Duodenal mucosa (tissue), 2 donors: ENCODE data around the gene GSS.

ENCODE experiments used
- H3K27ac ChIP-seq: one replicate; pipeline ENCODE4 v1.7.0; 2013; ENCODE audit warnings: low read depth, low read length
- H3K27me3 ChIP-seq, 2 donors: one replicate each; pipeline ENCODE4 v1.7.0; 2013; ENCODE audit warnings: low read length in 2 of 2, control low read depth in 1 of 2; ENCODE audit not compliant: insufficient read depth in 2 of 2, control insufficient read depth in 1 of 2
- H3K36me3 ChIP-seq, 2 donors: one replicate each; pipeline ENCODE4 v1.7.0; 2013; ENCODE audit warnings: low read length in 2 of 2, control low read depth in 1 of 2; ENCODE audit not compliant: insufficient read depth in 2 of 2, control insufficient read depth in 1 of 2
- H3K4me1 ChIP-seq, 2 donors: one replicate each; pipeline ENCODE4 v1.7.0; 2013; ENCODE audit warnings: low read length in 2 of 2, control low read depth in 1 of 2; ENCODE audit not compliant: insufficient read depth in 2 of 2, control insufficient read depth in 1 of 2
- H3K4me3 ChIP-seq, 2 donors: one replicate each; pipeline ENCODE4 v1.7.0; 2013; ENCODE audit warnings: low read length in 2 of 2, low read depth in 1 of 2
- H3K9ac ChIP-seq, 2 donors: one replicate each; pipeline ENCODE4 v1.7.0; 2013; ENCODE audit warnings: low read length in 2 of 2, low read depth in 1 of 2
- H3K9me3 ChIP-seq, 2 donors: one replicate each; pipeline ENCODE4 v1.7.0; 2013; ENCODE audit warnings: low read length in 2 of 2, control low read depth in 1 of 2; ENCODE audit not compliant: control insufficient read depth in 1 of 2

The GSS gene

DNA sequence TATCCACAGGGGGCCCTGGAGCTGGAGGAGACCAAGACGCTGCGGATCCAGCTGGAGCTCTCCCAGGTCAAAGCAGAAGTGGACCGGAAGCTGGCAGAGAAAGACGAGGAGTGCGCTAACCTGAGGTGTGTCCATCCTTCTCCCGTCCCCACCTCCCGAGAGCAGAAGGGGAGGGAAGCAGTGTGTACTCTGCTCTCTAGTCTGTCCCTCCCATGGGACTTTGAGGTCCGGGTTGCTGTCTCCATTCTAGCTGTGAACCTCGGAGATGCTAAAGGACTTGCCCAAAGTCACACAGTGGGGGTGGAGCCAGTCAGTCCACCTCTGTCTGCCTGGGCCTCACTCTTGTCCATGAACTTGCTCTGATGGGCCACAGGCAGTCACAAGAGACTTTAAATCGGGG lies 44.2 kb upstream of the GSS start:
- no peaks in the 10 kb centered on the region for H3K27me3 ChIP-seq
- H3K9ac ChIP-seq, result no peak overlapping the region
- H3K27ac ChIP-seq, result no peak overlapping the region
- no peaks in the 10 kb centered on the region for H3K9me3 ChIP-seq
- no peak overlapping the region for H3K4me3 ChIP-seq
- H3K36me3 ChIP-seq, result peaks cover 50 to 85% of the 10 kb centered on the region in 2 donors
- H3K4me1 ChIP-seq, result peaks cover 16 to 19% of the 10 kb centered on the region in 2 donors

DNA sequence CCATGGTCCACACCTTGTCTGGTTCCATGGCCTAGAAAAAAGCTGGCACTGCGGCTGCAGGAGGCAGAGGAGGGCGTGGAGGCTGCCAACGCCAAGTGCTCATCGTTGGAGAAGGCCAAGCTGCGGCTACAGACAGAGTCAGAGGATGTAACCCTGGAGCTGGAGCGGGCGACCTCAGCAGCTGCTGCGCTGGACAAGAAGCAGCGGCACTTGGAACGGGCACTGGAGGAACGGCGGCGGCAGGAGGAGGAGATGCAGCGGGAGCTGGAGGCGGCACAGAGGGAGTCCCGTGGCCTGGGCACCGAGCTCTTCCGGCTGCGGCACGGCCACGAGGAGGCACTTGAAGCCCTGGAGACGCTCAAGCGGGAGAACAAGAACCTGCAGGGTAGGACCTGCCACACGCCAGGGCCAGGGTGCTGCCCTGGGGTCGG lies 43.4 kb upstream of the GSS start:
- H3K9ac ChIP-seq, result no peak overlapping the region
- H3K27me3 ChIP-seq, result no peaks in the 10 kb centered on the region
- no peak overlapping the region for H3K4me3 ChIP-seq
- H3K36me3 ChIP-seq, result peaks cover 43 to 83% of the 10 kb centered on the region in 2 donors
- no peaks in the 10 kb centered on the region for H3K9me3 ChIP-seq
- peaks cover 23 to 26% of the 10 kb centered on the region in 2 donors for H3K4me1 ChIP-seq
- H3K27ac ChIP-seq, result no peak overlapping the region

DNA sequence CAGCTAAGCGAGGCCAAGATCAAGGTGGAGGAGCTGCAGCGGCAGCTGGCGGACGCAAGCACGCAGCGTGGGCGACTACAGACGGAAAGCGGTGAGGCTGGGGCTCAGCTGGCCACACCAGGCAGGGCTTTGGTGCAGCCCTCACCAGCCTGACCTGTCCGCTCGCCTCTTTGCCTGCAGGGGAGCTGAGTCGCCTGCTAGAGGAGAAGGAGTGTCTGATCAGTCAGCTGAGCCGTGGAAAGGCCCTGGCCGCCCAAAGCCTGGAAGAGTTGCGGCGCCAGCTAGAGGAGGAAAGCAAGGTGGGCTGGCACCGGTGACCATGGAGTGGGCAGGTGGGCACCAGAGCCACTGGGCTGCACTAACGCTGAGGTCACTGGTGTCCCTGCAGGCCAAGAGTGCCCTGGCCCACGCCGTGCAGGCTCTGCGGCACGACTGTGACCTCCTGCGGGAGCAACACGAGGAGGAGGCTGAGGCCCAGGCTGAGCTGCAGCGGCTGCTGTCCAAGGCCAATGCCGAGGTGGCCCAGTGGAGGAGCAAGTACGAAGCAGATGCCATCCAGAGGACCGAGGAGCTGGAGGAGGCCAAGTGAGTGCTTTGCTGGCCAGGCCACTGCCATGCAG lies 42.8 kb upstream of the GSS start:
- Histone ChIP-seq H3K9ac (no peak overlapping the region), H3K9me3 (no peaks in the 10 kb centered on the region), H3K36me3 (peaks cover 42 to 81% of the 10 kb centered on the region in 2 donors), H3K27me3 (no peaks in the 10 kb centered on the region), H3K4me3 (no peak overlapping the region), H3K4me1 (peaks cover 28% of the 10 kb centered on the region in 2 donors), H3K27ac (no peak overlapping the region)

DNA sequence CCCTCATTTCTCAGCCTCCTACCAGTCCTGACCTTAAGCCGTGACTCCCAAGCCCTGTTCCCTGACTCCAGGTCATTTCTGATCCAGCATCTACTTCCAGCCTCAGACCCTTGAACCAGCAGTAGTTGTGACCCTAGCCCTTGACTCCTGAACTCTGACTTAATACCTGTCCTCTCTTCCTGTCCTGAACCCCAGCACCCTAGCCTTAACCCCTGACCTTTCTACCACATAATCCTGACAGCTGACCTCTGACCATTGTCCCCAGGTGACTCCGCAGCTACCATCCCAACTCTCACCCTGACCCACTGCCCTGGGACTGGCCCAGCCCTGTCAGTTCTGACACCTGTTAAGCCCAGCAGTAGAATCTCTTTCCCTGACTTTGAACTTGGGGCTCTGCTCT lies 42.2 kb upstream of the GSS start:
- no peaks in the 10 kb centered on the region for H3K9me3 ChIP-seq
- H3K27ac ChIP-seq, result no peak overlapping the region
- no peak overlapping the region for H3K4me3 ChIP-seq
- H3K36me3 ChIP-seq, result peaks cover 36 to 81% of the 10 kb centered on the region in 2 donors
- peak overlapping the region in 1 of 2 donors; percentile 13 for H3K9ac ChIP-seq
- H3K27me3 ChIP-seq, result no peaks in the 10 kb centered on the region
- H3K4me1 ChIP-seq, result peaks cover 28% of the 10 kb centered on the region in 2 donors

DNA sequence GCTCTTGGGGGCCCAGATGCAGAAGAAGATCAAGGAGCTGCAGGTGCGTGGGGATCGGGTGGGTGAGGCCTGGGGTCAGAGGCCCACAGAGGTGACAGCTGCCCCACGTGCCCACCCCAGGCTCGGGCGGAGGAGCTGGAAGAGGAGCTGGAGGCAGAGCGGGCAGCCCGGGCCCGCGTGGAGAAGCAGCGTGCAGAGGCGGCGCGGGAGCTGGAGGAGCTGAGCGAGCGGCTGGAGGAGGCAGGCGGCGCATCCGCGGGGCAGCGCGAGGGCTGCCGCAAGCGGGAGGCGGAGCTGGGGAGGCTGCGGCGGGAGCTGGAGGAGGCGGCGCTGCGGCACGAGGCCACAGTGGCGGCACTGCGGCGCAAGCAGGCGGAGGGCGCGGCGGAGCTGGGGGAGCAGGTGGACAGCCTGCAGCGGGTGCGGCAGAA lies 41.5 kb upstream of the GSS start:
- H3K36me3 ChIP-seq, result peaks cover 30 to 76% of the 10 kb centered on the region in 2 donors
- peak overlapping the region in 1 of 2 donors; percentile 32 for H3K4me3 ChIP-seq
- H3K27ac ChIP-seq, result no peak overlapping the region
- no peaks in the 10 kb centered on the region for H3K9me3 ChIP-seq
- H3K27me3 ChIP-seq, result no peaks in the 10 kb centered on the region
- peak overlapping the region in 1 of 2 donors; percentile 13 for H3K9ac ChIP-seq
- H3K4me1 ChIP-seq, result peaks cover 28% of the 10 kb centered on the region in 2 donors

DNA sequence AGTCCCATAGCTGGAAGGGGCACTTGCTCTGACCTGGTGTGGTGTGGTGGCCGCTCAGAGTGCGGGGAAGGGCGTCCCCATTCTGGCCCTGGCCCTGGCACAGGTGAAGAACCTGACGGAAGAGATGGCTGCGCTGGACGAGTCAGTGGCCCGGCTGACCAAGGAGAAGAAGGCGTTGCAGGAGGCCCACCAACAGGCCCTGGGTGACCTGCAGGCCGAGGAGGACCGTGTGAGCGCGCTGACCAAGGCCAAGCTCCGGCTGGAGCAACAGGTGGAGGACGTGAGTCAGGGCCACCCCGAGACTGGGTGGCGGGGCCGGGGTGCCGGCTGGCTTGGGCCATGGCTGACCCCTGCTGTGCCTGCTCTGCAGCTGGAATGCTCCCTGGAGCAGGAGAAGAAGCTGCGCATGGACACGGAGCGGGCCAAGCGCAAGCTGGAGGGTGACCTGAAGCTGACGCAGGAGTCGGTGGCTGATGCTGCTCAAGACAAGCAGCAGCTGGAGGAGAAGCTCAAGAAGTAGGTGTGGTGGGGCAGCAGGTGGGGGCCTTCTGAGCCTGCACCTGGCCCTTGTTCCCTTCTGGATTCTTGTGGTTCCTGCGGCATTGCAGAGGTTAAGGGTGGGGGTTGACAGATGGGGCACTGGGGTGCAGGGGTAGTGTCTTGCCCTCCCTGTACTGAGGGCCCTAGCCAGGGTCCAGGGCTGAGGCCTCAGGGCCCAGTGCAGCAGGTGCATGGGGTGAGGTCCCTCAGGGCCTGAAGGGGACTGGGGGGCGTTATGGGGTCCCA lies 40.8 kb upstream of the GSS start:
- Histone ChIP-seq H3K27ac (no peak overlapping the region), H3K27me3 (no peaks in the 10 kb centered on the region)

DNA sequence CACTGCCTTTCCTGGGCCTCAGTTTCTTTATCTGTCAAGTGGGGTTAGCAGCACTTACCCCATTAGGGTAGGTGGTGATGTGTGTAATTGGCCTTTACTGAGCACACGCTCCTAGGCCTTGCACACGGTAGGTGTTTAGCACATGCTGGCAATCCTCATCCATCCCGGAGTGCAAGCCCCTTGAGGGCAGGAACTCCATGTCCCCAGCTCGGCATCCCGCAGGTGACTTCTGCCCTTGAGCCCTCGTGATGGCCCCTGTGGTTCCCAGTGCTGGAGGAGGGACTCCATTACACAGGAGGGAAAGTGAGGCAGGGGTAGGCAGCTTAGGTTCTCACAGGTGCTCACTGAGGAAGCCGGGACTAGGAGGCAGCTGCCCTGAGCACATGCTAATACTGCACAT lies 40.1 kb upstream of the GSS start:
- Histone ChIP-seq H3K27me3 (no peaks in the 10 kb centered on the region), H3K4me3 (no peak overlapping the region), H3K9ac (peak overlapping the region in 1 of 2 donors; percentile 0), H3K36me3 (peaks cover 18 to 67% of the 10 kb centered on the region in 2 donors), H3K9me3 (no peaks in the 10 kb centered on the region), H3K27ac (no peak overlapping the region), H3K4me1 (peaks cover 28% of the 10 kb centered on the region in 2 donors)

More for the DNA sequence above, 40.8 kb upstream of the GSS start:
- no peaks in the 10 kb centered on the region for H3K9me3 ChIP-seq
- H3K9ac ChIP-seq, result no peak overlapping the region
- peaks cover 28% of the 10 kb centered on the region in 2 donors for H3K4me1 ChIP-seq
- H3K4me3 ChIP-seq, result no peak overlapping the region
- H3K36me3 ChIP-seq, result peaks cover 23 to 72% of the 10 kb centered on the region in 2 donors

DNA sequence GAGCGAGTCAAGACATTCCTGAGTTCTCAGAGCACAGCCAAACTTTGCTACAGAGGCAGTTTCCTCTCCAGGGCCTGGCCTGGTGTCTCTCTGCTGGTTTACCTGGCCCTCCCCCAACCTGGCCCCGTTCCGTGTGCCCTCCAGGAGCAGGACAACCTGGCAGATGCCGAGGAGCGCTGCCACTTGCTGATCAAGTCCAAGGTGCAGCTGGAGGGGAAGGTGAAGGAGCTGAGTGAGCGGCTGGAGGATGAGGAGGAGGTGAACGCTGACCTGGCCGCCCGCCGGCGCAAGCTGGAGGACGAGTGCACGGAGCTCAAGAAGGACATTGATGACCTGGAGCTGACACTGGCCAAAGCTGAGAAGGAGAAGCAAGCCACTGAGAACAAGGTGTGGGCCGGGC lies 39.6 kb upstream of the GSS start:
- Histone ChIP-seq H3K36me3 (peaks cover 18 to 62% of the 10 kb centered on the region in 2 donors), H3K4me3 (no peak overlapping the region), H3K4me1 (peaks cover 28% of the 10 kb centered on the region in 2 donors), H3K9me3 (no peaks in the 10 kb centered on the region), H3K27me3 (no peaks in the 10 kb centered on the region), H3K9ac (peak overlapping the region in 1 of 2 donors; percentile 0), H3K27ac (no peak overlapping the region)

DNA sequence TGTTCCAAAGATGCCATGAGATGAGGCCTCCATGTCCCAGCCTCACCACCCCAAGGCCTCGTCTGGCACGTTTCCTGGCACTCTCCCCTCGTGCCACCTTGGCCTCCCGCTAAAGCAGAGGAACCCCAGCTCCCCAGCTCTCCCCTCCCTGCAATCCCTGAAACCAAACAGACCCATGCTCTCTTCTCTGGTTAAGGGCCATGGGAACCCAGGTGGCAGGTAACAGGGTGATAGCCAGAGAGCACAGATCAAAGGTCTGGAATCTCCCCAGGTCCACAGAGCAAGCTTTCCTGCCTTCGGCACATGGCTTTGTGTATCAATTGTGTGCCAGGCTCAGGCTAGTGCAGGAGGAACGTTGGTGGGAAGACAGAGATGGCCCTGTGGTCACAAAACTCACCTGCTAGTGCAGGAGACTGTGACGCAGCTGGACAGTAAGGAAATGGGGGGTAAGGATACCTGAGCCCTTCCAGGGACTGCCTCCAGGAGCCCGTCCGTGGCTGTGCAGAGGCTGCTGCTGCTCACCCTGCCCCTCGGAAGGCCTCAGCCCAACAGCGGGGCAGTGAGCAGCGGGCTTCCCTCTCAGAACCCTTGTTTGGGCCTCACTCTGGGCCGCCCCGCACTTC lies 39.0 kb upstream of the GSS start:
- H3K27ac ChIP-seq, result no peak overlapping the region
- H3K36me3 ChIP-seq, result peaks cover 18 to 56% of the 10 kb centered on the region in 2 donors
- no peaks in the 10 kb centered on the region for H3K9me3 ChIP-seq
- no peaks in the 10 kb centered on the region for H3K27me3 ChIP-seq
- no peak overlapping the region for H3K4me3 ChIP-seq
- H3K4me1 ChIP-seq, result peaks cover 28% of the 10 kb centered on the region in 2 donors
- H3K9ac ChIP-seq, result no peak overlapping the region

DNA sequence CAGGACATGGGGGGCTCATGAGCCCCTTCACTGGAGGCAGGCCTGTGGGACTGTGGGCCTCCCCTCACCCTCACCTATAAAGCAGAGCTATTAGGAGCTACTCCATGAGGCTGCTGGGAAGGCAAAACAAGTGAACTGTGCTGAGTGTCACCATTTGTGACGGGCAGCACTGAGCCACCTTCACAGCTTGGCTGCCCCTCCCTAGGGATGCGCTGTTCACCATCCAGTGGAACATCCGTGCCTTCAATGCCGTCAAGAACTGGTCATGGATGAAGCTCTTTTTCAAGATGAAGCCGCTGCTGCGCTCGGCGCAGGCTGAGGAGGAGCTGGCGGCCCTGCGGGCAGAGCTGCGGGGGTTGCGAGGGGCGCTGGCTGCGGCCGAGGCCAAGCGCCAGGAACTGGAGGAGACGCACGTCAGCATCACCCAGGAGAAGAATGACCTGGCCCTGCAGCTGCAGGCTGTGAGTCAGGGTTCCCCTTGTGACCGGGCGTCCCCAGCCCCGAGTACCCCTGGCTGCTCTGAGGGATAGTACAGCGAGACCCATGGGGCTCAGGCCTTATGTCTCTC lies 38.4 kb upstream of the GSS start:
- peaks cover 18 to 51% of the 10 kb centered on the region in 2 donors for H3K36me3 ChIP-seq
- H3K27ac ChIP-seq, result no peak overlapping the region
- H3K9ac ChIP-seq, result no peak overlapping the region
- peaks cover 28% of the 10 kb centered on the region in 2 donors for H3K4me1 ChIP-seq
- H3K27me3 ChIP-seq, result no peaks in the 10 kb centered on the region
- H3K9me3 ChIP-seq, result no peaks in the 10 kb centered on the region
- H3K4me3 ChIP-seq, result no peak overlapping the region
